Fibroblast of lung (primary cell): ENCODE results near the gene MEG3.

Experiments used
- EZH2 ChIP-seq: IDR thresholded peaks from 2 replicates; pipeline ENCODE4 v1.5.1; 2012; ENCODE audit warnings: low read length, control low read depth, mild to moderate bottlenecking; ENCODE audit errors: missing control alignments
- TF ChIP-seq, protein P1 (sequence below), 2 donors: IDR thresholded peaks in 1 of 2; conservative IDR thresholded peaks in 1 of 2; 1 replicate in 1 of 2; 2 replicates in 1 of 2; pipeline ENCODE4 v1.5.1; 2011 to 2012; ENCODE audit warnings: low read length in 2 of 2, control low read depth in 1 of 2, inconsistent platforms in 1 of 2, low read depth in 1 of 2, mild to moderate bottlenecking in 1 of 2

DNA sequence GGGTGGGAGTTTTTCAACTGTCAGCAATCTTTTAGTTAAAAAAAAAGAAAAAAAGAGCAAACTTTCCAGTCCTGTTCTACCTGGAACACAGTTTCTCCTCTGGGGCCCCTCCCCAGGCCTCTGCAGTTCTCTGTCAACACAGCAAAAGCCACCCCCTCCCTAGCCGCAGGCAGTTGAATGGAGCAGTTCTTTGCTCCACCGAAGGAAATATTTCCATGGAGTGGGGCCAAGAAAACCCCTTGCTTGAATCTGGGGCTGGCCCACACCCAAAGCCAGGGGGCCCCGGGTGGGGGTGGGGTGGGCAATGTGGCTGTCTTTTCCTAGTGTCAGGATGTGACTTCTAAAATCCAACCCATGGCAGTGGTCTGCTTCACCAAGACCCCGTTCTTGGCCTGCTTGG, 5.0 kb upstream of the MEG3 start:
- TF ChIP-seq, protein P1, sequence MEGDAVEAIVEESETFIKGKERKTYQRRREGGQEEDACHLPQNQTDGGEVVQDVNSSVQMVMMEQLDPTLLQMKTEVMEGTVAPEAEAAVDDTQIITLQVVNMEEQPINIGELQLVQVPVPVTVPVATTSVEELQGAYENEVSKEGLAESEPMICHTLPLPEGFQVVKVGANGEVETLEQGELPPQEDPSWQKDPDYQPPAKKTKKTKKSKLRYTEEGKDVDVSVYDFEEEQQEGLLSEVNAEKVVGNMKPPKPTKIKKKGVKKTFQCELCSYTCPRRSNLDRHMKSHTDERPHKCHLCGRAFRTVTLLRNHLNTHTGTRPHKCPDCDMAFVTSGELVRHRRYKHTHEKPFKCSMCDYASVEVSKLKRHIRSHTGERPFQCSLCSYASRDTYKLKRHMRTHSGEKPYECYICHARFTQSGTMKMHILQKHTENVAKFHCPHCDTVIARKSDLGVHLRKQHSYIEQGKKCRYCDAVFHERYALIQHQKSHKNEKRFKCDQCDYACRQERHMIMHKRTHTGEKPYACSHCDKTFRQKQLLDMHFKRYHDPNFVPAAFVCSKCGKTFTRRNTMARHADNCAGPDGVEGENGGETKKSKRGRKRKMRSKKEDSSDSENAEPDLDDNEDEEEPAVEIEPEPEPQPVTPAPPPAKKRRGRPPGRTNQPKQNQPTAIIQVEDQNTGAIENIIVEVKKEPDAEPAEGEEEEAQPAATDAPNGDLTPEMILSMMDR (conservative IDR thresholded peaks at IDR 0.05 in 1 of 2, IDR thresholded peaks at IDR 0.05 in 1 of 2; ENCODE audit: low read depth in 1 of 2, low read length in 2 of 2), result no peak
- no peak for TF ChIP-seq EZH2
